Measurements from ENCODE around the gene ADA.
"Not testable (repeated sequence)": the region's sequence is repeated elsewhere in the genome, so short reads cannot be mapped to it uniquely, and the experiment has no call there.

ADA gene

GRCh38 chr20:44651684-44652423, at the start of gene ADA:
Gene ADA (minus strand): TSS chr20:44651699. CDS start chr20:44651607, 92 bp downstream.
- peak; percentile 80 for DNase-seq (ENCODE audit: low spot score)

GRCh38 chr20:44700306-44700705, 48.8 kb upstream of the ADA start:
- DNase-seq (ENCODE audit: low spot score), result no peak

- no peak for DNase-seq (ENCODE audit: low spot score)
Observed at GRCh38 chr20:44698351-44698750, 46.9 kb upstream of the ADA start.

- DNase-seq (ENCODE audit: low spot score), result not testable (repeated sequence)
Observed at GRCh38 chr20:44697041-44697440, 45.5 kb upstream of the ADA start.

GRCh38 chr20:44696315-44696714, 44.8 kb upstream of the ADA start:
- no peak for DNase-seq (ENCODE audit: low spot score)

- DNase-seq (ENCODE audit: low spot score), result no peak
Observed at GRCh38 chr20:44695674-44696300, 44.3 kb upstream of the ADA start.

GRCh38 chr20:44695295-44695673, 43.8 kb upstream of the ADA start:
- no peak for DNase-seq (ENCODE audit: low spot score)

GRCh38 chr20:44694159-44694558, 42.7 kb upstream of the ADA start:
- DNase-seq (ENCODE audit: low spot score), result no peak

- DNase-seq (ENCODE audit: low spot score), result no peak
Observed at GRCh38 chr20:44693627-44694026, 42.1 kb upstream of the ADA start.

- DNase-seq (ENCODE audit: low spot score), result no peak
Observed at GRCh38 chr20:44692932-44693480, 41.5 kb upstream of the ADA start.

- no peak for DNase-seq (ENCODE audit: low spot score)
Observed at GRCh38 chr20:44691424-44692423, 40.2 kb upstream of the ADA start.

GRCh38 chr20:44690781-44691423, 39.4 kb upstream of the ADA start:
- no peak for DNase-seq (ENCODE audit: low spot score)

GRCh38 chr20:44689809-44690208, 38.3 kb upstream of the ADA start:
- no peak for DNase-seq (ENCODE audit: low spot score)

GRCh38 chr20:44688053-44688625, 36.6 kb upstream of the ADA start:
- no peak for DNase-seq (ENCODE audit: low spot score)

- DNase-seq (ENCODE audit: low spot score), result no peak
Observed at GRCh38 chr20:44686934-44687333, 35.4 kb upstream of the ADA start.

- no peak for DNase-seq (ENCODE audit: low spot score)
Observed at GRCh38 chr20:44684047-44684967, 32.8 kb upstream of the ADA start.

GRCh38 chr20:44683263-44684046, 32.0 kb upstream of the ADA start:
- DNase-seq (ENCODE audit: low spot score), result peak; percentile 68

- DNase-seq (ENCODE audit: low spot score), result no peak
Observed at GRCh38 chr20:44681796-44682566, 30.5 kb upstream of the ADA start.
